ENCODE results near the gene TTC28.

TTC28 gene

DNA sequence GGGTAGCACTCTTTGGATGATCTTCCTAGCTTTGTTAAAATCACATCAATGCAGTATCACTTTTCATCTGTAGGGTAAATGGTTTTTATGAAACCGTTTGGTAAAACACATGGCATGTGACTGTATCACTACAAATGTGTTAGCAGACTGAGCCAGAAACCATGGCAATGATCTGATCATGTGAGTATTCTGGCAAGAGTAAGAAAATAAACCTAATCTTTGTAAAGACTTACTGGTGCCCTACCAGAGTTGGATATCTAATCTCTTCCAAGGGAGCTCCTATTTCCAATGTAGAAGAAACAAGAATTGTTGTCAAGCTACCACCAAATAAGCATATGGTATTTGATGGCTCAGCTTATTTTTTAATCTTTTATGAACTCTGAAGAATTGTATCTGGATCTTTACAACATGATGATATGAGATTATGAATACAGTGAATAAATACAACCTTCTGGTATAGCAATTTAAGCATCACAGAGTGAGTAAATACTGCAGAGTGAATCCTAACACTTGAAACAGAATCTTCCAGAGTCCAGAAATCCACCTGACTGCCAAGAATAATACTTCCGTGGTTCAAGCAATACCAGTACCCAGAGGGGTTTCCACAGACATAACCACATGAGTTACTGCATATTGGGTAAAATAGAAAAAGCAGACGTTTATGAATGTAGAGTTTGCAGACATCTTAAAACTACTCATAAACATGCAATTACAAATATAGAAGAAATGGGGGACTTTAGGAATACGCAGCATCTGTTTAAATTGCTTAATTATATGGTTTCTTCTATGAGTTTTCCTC is 238.8 kb downstream of the TTC28 start:
- DNase-seq (ENCODE audit: low read depth): peak; percentile 78

DNA sequence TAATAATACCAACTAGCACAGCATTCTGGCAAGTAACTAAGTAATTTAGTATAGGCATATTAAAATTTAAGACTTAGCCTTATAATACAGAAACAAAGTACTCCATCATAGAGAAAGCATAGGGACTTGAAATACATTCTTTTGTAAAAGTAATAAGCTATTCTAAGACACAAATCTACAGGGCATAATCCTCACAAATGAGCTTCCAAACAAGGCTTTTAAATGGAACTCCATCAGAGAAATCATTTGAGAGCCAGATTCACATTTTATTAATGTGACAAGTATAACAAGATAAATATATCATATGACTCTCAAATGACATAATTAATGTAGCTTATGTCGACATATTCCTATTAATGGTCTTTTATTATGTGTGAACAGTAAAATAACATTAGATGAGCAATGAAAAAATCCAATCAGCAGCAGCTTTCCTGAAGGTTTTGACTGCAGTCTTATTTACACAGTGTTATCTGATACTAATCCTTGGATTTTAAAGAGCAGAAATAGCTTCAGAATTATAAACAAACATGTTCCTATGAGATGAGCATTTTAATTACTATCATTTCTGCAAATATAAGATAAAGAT is 241.4 kb downstream of the TTC28 start:
- DNase-seq (ENCODE audit: low read depth): no peak

- DNase-seq (ENCODE audit: low read depth): no peak
Observed at GRCh38 chr22:28435982-28436381, 243.7 kb downstream of the TTC28 start.

GRCh38 chr22:28435140-28435768 is 244.4 kb downstream of the TTC28 start:
- DNase-seq (ENCODE audit: low read depth): no peak

DNA sequence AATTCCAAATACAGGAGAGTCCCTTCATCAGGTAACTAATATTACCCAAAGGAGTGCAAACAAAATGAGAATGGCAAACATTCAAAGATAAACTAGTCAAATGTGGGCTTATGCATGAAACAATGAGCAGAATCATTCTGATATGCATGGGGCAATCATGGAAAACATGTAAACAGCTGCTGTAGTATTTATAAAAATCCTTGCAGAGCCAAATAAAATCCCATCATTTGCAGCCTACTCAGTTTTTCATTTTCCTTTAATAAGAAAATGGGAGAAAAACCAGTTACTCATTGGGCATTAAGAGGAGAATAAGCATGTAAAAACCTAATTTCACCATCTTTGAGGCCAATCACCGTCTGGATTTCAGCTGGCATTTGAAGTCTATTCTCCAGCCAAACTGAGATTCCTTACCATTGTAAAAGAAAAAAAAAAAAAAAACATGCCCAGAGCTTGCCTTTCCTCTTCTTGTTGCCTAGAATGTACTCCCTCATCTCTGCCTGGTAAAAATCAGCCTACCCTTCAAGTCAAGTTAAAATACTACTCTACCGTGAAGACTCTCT is 249.1 kb downstream of the TTC28 start:
- DNase-seq (ENCODE audit: low read depth): no peak

GRCh38 chr22:28429711-28430110 is 249.9 kb downstream of the TTC28 start:
- DNase-seq (ENCODE audit: low read depth): no peak

- no peak for DNase-seq (ENCODE audit: low read depth)
Observed at GRCh38 chr22:28428271-28428670, 251.4 kb downstream of the TTC28 start.

- no peak for DNase-seq (ENCODE audit: low read depth)
Observed at GRCh38 chr22:28426346-28427132, 253.1 kb downstream of the TTC28 start.

DNA sequence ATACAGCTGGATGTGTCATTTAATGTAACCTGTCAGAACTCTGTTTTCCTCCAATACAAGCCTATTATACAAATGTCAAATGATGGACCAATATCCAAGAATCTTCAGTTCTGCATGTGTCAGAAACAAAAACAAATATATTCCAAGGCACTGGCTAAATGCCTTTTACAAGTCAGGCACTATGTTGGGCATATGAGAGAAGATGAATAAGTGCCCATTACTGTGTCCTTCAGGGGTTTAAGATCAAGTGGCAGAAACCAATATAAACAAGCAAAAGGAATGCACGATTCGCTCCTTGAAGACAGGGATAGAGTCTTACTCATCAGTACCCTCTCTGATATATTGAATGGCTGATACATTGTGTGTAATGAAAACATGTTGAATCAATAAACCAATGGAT is 254.4 kb downstream of the TTC28 start:
- DNase-seq (ENCODE audit: low read depth): no peak

GRCh38 chr22:28424427-28425080 is 255.1 kb downstream of the TTC28 start:
- no peak for DNase-seq (ENCODE audit: low read depth)

GRCh38 chr22:28419919-28420318 is 259.7 kb downstream of the TTC28 start:
- no peak for DNase-seq (ENCODE audit: low read depth)

GRCh38 chr22:28418008-28418407 is 261.6 kb downstream of the TTC28 start:
- no peak for DNase-seq (ENCODE audit: low read depth)

GRCh38 chr22:28417431-28417830 is 262.2 kb downstream of the TTC28 start:
- no peak for DNase-seq (ENCODE audit: low read depth)

GRCh38 chr22:28414913-28415312 is 264.7 kb downstream of the TTC28 start:
- DNase-seq (ENCODE audit: low read depth): no peak

DNA sequence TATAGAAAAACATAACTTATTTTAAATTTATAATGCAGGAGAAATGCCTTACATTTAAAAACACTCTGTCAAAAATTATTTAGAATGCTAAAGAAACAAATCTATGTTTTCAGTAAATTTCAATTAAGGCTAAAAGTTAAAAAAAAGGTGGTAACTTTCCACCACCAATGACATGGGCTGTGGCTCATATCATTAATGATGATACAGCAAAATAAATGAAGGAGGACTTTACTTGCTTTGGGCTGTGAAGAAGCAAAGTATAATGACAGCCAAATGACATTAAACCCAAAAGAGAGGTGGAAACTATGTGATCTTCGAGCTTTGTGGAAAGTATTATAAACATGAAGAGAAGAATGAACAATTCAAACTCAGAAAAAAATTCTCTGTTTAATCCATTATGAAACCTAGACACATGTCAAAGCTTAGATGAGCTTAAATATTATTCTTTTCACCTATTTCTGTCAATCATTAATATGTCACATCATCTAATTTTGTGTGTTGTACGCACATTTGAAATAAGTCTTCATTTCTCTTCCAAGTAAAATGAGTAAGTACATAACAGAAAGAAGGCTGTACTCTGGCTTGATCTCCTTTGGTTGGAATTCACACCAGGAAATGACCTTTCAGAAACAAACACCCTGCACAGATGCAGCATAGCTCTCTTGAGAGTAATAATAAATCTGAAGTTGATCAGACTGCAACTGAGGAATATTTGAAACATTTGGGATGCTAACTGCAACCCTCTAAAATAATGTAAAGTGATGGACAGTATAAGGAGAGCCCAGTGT is 265.8 kb downstream of the TTC28 start:
- no peak for DNase-seq (ENCODE audit: low read depth)

DNA sequence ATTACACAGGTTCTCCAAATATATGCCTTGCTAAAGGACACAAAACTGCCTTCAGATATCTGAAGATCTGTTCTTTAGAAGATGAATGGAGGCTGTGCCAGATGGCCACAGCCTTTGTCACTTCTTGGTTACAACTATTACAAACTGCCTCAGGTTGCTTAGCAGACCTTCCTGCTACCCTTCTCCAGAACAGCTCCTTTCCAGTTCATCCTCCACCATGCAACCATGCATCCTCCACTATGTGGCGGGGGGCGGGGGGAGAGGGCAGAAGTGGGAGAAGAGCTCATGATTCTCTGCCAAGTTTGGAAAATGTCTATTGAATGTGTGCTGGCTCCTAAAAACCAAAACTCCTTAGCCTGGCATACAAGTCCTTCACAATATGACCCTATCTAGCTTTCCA is 267.5 kb downstream of the TTC28 start:
- DNase-seq (ENCODE audit: low read depth): no peak

DNA sequence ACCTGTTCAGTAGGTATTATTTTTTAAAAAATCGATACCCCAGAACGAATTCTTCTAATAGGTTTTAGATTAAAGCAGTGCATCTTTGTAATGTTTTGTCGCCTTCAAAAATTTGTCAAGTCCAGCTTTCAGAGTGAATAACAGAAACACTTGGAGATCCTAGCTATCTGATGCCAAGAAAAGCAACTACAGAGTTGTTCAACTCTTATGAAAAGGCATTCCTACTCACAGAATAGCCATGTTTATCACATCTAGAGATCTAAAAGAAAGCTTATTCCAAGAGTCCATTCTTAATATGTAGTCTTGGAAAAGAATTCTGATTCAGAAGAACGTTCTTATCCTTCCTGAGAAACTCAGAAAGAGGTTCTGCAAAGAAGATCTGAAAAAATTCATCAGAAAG is 268.5 kb downstream of the TTC28 start:
- DNase-seq (ENCODE audit: low read depth): no peak

DNA sequence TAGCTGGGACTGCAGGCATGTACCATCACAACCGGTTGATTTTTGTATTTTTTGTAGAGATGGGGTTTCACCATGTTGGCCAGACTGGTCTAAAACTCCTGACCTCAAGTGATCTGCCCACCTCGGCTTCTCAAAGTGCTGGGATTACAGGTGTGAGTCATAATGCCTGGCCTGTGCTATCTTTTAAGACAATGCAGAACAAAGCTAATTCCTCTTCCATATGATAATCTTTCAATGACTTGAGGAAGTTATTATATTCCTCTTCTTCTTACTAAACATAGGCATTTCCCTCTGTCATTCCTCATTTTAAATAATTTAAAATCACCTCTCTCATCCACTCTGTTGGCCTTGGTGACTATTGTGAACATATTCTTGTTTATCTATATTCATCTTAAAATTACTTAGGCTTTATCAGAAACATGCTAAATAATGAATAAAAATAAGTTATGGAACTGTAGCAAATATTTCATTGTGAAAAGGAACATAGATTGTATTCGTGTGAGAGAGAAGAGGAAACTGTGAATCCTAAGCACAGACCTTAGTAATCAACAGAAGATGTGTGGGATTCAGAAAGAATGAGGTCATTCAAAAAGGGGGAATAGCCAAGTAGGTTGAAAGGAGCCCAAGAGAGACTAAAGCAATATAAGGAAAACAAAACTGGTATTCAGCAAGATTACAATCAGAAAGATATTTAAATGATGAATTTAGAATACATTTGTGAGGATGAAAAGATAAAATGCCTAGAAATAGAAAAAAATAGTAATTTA is 269.4 kb downstream of the TTC28 start:
- peak; percentile 54 for DNase-seq (ENCODE audit: low read depth)

GRCh38 chr22:28408709-28409108 is 270.9 kb downstream of the TTC28 start:
- DNase-seq (ENCODE audit: low read depth): no peak

DNA sequence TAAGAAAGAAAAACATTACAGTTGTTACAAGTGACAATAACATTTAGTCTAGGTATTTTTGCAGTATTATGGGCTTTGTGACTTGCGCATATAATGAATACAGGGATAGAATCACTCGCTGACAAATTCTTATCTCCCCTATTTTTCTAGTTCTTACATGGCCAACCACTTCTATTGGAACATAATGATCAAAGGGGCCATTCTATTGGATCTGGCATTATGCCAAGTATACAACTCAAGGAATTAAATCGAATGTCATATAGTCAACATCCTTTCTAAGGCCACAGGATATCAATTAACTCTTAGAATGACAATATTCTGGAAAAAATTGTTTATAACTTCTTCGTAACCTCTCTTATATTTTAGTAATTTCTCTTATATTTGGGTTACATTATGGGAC is 272.0 kb downstream of the TTC28 start:
- DNase-seq (ENCODE audit: low read depth): no peak
